Measurements from ENCODE around the gene ALDH1L2. TPM values are rescaled to one million over a fixed set of nuclear protein-coding genes. Genes with fewer than 3 reads are reported as not detected.
A peak's percentile ranks its signal among the peaks of the same experiment; 100 is the strongest.

Gene ALDH1L2
- total and polyA plus RNA-seq, 9 of the 15 experiments (the other 6 are each of a cell fraction or from before 2014, with no cell fraction given) = 1.1 to 9.9 (median 3.8) TPM

DNA sequence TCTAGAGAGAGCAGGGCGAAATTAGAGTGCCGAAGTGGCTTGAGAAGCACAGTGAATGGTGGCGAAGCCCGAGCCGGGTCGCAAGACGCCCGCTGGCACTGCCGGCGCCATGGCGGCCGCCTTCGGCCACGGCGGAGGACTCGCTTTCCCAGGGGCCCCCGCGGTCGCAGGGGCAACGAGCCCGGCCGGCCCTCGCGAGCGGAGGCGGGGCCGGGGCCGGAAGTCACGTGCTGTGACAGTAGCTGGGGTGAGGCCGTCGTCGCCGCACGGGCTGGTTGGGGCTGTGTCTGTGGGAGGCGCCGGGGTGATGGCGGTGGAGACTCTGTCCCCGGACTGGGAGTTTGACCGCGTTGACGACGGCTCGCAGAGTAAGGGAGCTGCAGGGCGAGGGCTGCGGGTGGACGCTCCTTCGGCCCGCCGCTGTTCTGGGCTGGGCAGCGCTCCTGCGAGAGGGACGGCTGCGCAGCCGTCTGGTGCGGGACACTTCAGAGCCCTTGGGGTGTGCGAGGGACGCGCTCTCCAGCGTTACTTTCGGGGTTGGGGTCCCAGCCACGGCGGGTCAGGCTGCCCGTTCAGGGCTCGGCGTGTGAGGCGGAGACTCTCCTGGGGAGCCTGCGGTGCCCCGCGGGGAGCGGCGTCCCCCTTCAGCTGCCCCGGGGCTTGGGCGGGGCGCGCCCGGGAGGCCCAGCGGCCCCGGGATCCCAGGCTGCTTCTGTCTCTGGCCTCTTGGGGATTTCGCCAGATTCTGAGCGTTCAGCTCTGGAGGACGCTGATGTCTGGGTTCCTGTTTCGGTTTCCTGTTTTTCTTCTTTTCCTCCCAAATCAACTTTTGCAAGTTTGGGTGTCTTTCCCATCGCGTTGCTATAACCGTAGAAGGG lies 23.5 kb upstream of the ALDH1L2 start, which contains the start of gene WASHC4 (continued):
- TF ChIP-seq TAF7 (tag; IDR thresholded peaks at IDR 0.05) = no peak; the same call in 1 of the 2 replicates
- TF ChIP-seq POLR3G (IDR thresholded peaks at IDR 0.05; ENCODE audit: extremely low read depth, insufficient read length, insufficient replicate concordance) = no peak
- no peak for TF ChIP-seq NFATC3 (IDR thresholded peaks at IDR 0.05)
- peak; percentile 50 for TF ChIP-seq CHD1 (IDR thresholded peaks at IDR 0.05; ENCODE audit: low read length)
- peak; percentile 93 for TF ChIP-seq SUPT5H (IDR thresholded peaks at IDR 0.05)
- TF ChIP-seq, protein P1, sequence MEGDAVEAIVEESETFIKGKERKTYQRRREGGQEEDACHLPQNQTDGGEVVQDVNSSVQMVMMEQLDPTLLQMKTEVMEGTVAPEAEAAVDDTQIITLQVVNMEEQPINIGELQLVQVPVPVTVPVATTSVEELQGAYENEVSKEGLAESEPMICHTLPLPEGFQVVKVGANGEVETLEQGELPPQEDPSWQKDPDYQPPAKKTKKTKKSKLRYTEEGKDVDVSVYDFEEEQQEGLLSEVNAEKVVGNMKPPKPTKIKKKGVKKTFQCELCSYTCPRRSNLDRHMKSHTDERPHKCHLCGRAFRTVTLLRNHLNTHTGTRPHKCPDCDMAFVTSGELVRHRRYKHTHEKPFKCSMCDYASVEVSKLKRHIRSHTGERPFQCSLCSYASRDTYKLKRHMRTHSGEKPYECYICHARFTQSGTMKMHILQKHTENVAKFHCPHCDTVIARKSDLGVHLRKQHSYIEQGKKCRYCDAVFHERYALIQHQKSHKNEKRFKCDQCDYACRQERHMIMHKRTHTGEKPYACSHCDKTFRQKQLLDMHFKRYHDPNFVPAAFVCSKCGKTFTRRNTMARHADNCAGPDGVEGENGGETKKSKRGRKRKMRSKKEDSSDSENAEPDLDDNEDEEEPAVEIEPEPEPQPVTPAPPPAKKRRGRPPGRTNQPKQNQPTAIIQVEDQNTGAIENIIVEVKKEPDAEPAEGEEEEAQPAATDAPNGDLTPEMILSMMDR (IDR thresholded peaks at IDR 0.05 in 2 of 3, conservative IDR thresholded peaks at IDR 0.05 in 1 of 3; ENCODE audit: insufficient read depth in 2 of 3, low read depth in 1 of 3, low read length in 3 of 3) = 0 out of 6 replicates have a peak, but pooled peaks of 1 of the 3 experiments have one; percentile 15
- TF ChIP-seq ZNF507 (tag; conservative IDR thresholded peaks at IDR 0.05) = no peak
- no peak for TF ChIP-seq ARID1B (IDR thresholded peaks at IDR 0.05)
- 0 out of 2 replicates have a peak, but pooled peaks have one; percentile 77 for TF ChIP-seq ZNF282 (CRISPR knock-in tag; IDR thresholded peaks at IDR 0.05)
- peak; percentile 27; the same call in 1 of the 2 replicates for TF ChIP-seq SOX6 (IDR thresholded peaks at IDR 0.05)
- no peak for TF ChIP-seq PRMT5 (CRISPR knock-in tag; IDR thresholded peaks at IDR 0.05)
- TF ChIP-seq RFX1 (IDR thresholded peaks at IDR 0.05) = peak; percentile 12; the same call in 1 of the 2 replicates
- TF ChIP-seq KAT8 (IDR thresholded peaks at IDR 0.05; ENCODE audit: low read depth) = no peak
- no peak for TF ChIP-seq MED1 (CRISPR knock-in tag; IDR thresholded peaks at IDR 0.05; ENCODE audit: borderline replicate concordance)
- peak; percentile 98 for TF ChIP-seq PHF8 (IDR thresholded peaks at IDR 0.05; ENCODE audit: borderline replicate concordance, low read length)
- TF ChIP-seq RREB1 (CRISPR knock-in tag; IDR thresholded peaks at IDR 0.05) = no peak
- TF ChIP-seq NFXL1 (CRISPR knock-in tag; IDR thresholded peaks at IDR 0.05) = no peak
- TF ChIP-seq GATAD2B (IDR thresholded peaks at IDR 0.05; ENCODE audit: borderline replicate concordance) = no peak
- TF ChIP-seq ZNF584 (CRISPR knock-in tag; IDR thresholded peaks at IDR 0.05; ENCODE audit: low read depth) = no peak
- TF ChIP-seq ERF (CRISPR knock-in tag; IDR thresholded peaks at IDR 0.05) = peak; percentile 91; the same call in 1 of the 2 replicates
- peak; percentile 96 for TF ChIP-seq L3MBTL2 (IDR thresholded peaks at IDR 0.05)
- peak; percentile 43 for TF ChIP-seq SETDB1 (IDR thresholded peaks at IDR 0.05; ENCODE audit: low read length)
- TF ChIP-seq CTBP1 (IDR thresholded peaks at IDR 0.05; ENCODE audit: borderline replicate concordance) = peak; percentile 58; the same call in 1 of the 2 replicates

All from K562 (cell line).